Measurements from ENCODE around the gene GPBAR1.

Gene GPBAR1, protein sequence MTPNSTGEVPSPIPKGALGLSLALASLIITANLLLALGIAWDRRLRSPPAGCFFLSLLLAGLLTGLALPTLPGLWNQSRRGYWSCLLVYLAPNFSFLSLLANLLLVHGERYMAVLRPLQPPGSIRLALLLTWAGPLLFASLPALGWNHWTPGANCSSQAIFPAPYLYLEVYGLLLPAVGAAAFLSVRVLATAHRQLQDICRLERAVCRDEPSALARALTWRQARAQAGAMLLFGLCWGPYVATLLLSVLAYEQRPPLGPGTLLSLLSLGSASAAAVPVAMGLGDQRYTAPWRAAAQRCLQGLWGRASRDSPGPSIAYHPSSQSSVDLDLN

GRCh38 chr2:218260742-218261422 lies at the start of gene GPBAR1:
GPBAR1 (plus strand) TSS chr2:218261015; CDS start chr2:218262725, 1,710 bp downstream.
- DNase-seq = no peak

GRCh38 chr2:218214116-218214515 lies 46.7 kb upstream of the GPBAR1 start:
- DNase-seq = no peak

DNA sequence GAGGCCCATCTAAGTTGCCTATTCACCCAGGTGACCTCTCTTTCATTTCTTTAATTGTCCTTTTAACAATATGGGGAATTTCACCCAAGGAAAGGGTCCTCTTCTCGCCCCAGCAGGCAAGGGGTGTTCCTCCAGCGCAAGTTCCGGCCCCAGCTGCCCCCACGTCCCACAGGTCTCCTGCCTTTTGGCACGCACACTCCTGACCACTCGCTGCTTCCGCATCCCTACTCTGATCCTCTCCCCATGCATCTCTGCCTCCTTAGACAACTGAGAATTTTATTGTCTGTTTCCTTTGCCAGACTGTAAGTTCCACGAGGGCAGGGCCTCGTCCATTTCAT lies 44.5 kb upstream of the GPBAR1 start:
- DNase-seq = no peak

GRCh38 chr2:218216674-218217359 lies 44.0 kb upstream of the GPBAR1 start, which contains the start of gene ARPC2:
ARPC2 (plus strand) TSS chr2:218217189; CDS start chr2:218217471, 282 bp downstream.
- DNase-seq = peak; percentile 76

DNA sequence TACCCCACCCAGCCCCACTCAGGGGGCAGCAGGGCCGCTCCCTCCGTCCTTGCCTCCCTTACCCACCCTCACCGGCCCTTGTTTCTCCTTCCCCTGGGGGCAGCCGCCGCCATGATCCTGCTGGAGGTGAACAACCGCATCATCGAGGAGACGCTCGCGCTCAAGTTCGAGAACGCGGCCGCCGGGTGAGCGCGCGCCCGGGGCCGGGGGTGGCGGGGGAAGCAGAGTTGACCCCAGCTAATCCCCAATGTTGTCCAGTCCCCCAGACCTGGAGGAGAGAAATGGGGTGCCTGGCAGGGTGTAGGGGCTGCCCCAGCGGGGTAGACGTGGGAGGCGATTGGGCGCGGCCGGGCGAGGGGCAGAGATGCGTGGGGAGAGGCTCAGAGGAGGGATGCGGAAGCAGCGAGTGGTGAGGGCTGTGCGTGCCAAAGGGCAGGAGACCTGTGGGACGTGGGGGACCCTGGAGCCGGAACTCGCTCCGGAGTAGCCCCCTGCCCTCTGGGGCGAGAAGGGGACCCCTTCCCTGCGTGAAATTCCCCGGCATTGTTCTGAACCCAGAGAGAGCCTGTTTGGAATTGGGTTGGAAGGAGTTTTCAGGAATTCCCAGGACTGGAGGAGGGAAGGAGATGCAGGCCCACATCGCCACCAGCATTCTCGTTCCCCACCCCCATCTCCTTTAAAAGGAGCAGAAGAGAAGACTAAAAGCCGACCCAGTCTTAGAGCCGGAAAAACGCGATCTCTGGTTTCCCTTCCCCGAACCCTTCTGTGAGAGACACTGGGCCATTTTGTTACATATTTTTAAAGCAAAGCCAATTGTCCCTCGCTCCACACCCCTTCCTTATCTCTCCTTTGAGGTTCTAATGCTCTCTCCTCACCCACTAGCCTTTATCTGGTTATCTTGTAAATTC lies 43.2 kb upstream of the GPBAR1 start:
- DNase-seq = no peak

DNA sequence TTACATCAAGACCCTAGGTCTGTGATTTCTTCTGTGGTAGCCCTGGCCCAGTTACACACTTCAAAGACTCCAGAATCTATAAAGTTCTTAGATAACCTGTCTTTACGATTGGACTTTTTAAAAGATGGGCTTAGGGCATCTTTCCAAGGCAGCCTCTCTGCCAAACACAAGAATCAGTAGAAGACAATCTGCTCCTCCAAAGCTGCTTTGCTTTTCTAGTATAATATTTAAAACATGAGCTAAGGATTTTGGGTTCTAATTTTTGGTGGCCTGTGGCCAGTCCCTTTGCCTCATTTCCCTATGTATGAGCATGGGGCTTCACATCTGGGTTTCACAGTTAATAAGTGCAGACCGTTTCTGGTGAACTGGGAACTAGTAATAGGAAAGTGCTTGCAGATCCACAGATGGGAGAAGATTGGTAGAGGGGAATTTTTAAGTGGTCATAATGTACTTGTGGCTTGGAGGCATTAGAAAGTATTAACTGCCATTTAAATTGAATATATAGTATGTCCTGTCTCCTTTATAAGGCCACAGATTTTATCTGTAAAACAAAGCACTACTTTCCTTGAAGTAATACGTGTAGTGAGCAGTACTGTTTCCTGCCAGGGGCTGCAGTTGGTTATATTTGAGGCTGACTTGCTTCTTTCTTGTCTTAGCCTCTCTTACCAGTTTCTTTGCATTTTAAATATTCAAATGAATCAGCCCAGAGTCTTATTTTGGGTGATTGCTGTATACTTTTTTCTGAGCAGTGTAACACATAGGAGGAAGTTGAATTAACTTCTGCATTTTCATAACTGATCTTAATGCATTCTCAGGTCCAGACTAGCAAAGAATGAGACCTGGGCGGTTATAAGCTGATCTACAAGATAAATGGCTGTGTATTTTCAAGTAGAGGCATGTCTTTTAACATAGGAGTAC lies 42.3 kb upstream of the GPBAR1 start:
- DNase-seq = no peak

DNA sequence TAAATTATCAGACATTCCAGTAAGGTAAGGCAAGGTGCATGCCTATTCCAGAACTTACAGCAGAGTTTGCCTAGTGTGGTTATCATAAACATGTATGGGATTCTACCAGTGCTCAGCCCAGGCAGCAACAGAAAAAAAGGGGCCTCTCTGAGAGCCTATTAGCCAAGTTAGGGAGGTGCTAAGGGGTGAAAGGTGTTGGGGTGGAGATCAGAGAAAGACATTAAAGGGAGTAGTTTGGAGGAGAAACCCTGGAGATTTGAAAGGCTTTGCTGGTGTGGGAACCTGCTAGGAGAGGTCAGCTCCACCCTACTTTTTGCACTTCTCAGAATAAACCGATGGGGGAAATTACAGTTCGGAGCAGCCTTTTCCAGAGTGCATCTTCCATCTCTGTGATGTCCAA lies 40.9 kb upstream of the GPBAR1 start:
- DNase-seq = no peak

DNA sequence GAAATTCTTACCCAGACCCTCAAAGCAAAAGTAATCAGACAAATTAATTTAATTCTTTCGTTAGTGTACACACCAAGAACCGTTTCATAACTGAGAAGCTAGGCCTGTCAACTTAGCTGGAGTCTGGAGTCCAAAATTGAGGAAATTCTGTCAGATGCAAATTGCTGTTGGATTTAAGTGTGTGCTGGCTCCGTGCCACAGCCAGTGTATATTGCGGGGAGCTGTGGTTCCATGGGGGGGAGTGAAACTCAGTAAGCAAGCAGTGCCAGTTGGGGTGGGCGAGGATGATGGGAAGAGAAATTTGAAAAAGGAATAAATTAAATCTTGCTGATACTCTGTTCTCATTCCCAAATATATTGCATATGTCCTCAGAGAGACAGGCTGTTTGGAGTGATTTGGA lies 39.8 kb upstream of the GPBAR1 start:
- no peak for DNase-seq

GRCh38 chr2:218223046-218223445 lies 37.8 kb upstream of the GPBAR1 start:
- no peak for DNase-seq

DNA sequence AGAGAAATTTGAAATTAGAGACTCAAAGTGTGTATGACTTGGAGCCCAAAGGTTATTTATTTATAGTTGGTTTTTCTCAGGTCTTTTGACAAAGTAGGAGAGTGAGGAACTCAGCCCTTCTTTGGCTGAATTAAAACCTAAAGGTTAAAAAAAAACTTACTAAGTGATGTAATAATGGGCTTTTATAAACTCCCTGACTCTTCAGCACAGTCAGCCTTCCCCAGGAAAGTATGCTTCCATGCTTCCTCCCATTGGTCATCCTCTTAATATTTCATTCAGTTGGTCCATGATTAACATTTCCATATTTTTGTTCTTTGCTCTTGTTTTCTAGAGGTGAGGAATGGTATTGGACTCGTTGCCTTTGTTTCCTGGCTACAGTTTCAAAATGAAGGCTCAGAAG lies 36.6 kb upstream of the GPBAR1 start:
- DNase-seq = no peak

DNA sequence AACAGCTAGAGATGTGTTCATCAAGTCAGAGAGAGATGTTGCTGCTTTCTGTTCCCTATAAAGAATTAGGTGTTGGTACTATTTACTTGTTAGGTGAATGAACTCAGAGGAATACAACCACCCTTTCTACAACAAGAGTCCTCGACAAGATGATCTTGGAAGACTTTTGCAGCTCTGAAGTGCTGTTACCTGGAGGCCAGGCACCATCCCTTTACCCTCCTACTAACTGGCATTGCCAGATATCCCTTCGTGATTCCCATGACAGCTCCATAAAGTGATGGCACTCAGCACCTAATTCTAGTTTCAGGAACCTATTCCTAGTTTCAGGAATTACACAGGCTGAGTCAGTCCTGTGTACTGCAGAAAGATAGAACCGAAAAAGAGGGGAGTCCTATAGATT lies 33.9 kb upstream of the GPBAR1 start:
- DNase-seq = no peak

GRCh38 chr2:218228366-218229090 lies 32.3 kb upstream of the GPBAR1 start:
- peak; percentile 21 for DNase-seq

DNA sequence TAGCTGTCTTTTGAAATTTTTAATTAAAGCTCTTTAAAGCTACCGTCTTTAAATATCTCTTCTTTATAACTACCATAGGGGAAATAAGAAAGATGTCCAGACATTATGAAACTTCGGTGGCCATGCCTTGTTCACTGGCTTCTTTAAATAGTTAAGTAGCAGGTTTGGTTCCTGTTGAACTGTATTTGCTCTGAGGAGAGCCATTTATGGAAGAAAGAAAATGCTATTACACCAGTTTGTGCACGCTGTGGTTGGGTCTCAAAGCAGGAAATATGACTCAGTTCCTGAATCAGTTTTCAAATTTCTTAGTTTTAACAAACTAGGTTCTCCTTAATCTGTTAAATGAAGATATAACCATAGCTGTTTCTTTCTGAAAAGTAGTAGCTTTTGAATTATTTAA lies 31.6 kb upstream of the GPBAR1 start:
- DNase-seq = peak; percentile 5

DNA sequence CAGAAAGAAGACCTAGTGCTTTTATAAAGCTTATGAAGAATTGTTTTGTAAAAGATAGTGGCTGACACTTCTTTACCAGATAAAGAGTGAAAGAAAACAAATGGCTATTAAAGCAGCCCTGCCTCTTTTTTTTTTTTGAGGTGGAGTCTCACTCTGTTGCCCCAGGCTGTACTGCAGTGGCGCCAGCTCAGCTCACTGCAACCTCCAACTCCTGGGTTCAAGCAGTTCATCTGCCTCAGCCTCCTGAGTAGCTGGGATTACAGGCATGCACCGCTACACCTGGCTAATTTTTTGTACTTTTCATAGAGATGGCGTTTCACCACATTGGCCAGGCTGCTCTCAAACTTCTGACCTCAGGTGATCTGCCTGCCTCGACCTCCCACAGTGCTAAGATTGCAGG lies 31.0 kb upstream of the GPBAR1 start:
- no peak for DNase-seq

- no peak for DNase-seq
Measured at GRCh38 chr2:218230882-218231281, 29.9 kb upstream of the GPBAR1 start.

- no peak for DNase-seq
Measured at GRCh38 chr2:218233543-218233942, 27.3 kb upstream of the GPBAR1 start.

DNA sequence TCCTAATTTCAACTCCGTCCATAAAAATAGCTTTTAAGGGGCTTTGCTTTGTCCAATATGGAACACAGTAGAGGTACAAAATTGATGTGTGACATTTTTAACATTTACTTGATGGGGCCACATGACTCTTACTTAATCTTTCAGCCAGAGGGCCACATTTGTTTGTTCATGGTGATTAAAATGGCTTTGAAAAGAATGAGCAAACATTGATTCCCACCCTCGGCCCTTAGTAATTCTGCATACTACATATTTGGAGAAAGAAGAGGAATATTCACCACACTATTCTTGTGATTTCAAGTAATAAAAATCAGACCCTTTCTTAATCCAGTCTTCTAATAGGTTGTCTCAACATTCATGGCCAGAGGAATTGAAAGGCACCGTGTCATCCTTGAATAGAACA lies 26.3 kb upstream of the GPBAR1 start:
- no peak for DNase-seq

- no peak for DNase-seq
Measured at GRCh38 chr2:218235017-218235416, 25.8 kb upstream of the GPBAR1 start.

- DNase-seq = no peak
Measured at GRCh38 chr2:218236829-218237228, 24.0 kb upstream of the GPBAR1 start.

DNA sequence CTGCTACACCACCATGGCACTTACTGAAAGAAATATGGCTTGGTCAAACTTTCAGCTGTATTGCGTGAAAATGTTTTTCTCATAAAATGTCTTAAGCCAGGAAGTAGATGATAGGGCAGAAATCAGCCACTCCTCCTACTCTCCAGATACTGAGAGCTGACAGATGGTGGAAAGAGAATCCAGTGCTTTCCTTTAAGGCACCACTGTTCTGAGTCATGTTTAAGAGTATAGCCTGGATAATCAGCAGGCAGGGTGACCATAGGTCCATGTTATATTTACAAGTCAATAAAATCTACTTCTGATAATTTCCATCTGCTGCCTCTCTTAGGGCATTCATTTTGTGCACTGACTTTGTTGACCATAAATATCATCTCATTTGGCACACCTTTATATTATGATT lies 21.9 kb upstream of the GPBAR1 start:
- DNase-seq = no peak

DNA sequence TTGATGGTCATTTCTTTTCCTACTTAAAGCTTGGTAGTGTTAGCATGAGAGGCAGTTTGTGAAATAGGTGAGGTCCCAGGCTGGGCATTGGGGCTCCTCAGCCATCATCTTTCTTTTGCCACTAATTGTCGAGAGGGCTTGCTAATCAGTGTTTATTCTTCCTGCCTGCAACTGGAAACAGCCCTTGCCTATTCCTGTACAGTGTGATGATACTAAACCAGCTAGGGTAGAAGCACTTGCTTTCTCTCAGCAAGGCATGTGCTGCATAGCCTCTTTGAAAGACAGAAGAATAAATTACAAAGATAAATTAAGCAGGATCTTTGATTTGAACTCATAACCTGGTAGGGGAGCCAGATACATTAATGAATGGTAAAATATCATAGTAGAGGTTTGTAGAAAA lies 16.6 kb upstream of the GPBAR1 start:
- no peak for DNase-seq
